GM19099 (cell line): ENCODE data around the gene THYN1.

Experiments
- POLR2A ChIP-seq: IDR thresholded peaks from 3 replicates; pipeline ENCODE4 v1.6.1; 2011; ENCODE audit warnings: low read depth; ENCODE audit not compliant: insufficient read length; ENCODE audit errors: extremely low read depth

The THYN1 gene

DNA sequence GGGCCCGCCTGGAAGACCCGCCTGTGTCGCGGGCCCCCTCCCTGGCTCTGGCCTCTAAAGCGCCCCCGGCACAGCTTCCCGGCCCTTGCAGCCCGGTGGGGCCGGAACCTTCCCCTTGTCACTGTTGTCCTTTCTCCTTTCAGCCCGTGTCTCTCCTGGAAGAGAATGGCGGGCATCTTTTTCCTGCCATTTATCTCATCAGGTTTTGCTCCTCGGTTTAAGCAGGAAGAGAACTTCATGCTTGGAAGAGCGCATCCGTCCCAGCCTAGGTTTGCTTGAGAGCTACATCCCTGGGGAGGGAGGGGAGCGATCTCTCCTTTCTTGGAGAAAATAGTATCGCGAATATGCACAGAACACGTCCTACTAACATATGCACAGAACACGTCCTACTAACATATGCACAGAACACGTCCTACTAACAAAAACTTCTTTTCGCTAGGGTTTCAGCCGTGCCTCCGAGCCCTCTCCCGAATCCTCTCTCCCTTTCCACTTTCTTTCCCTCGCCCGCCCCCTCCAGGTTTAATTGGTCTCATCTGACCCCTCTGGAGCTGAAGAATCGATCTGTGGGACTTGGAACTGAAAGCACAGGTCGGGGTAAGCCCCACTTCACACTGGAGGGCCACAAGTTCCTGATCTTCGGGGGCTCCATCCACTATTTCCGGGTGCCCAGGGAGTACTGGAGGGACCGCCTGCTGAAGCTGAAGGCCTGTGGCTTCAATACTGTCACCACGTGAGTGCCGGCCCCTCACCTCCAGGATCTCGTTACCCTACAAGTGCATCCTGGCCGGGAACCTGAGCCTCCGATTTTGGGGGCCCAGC, 24.2 kb upstream of the THYN1 start:
- no peak for TF ChIP-seq POLR2A

GRCh38 chr11:134276396-134277182, 23.4 kb upstream of the THYN1 start:
- no peak for TF ChIP-seq POLR2A

DNA sequence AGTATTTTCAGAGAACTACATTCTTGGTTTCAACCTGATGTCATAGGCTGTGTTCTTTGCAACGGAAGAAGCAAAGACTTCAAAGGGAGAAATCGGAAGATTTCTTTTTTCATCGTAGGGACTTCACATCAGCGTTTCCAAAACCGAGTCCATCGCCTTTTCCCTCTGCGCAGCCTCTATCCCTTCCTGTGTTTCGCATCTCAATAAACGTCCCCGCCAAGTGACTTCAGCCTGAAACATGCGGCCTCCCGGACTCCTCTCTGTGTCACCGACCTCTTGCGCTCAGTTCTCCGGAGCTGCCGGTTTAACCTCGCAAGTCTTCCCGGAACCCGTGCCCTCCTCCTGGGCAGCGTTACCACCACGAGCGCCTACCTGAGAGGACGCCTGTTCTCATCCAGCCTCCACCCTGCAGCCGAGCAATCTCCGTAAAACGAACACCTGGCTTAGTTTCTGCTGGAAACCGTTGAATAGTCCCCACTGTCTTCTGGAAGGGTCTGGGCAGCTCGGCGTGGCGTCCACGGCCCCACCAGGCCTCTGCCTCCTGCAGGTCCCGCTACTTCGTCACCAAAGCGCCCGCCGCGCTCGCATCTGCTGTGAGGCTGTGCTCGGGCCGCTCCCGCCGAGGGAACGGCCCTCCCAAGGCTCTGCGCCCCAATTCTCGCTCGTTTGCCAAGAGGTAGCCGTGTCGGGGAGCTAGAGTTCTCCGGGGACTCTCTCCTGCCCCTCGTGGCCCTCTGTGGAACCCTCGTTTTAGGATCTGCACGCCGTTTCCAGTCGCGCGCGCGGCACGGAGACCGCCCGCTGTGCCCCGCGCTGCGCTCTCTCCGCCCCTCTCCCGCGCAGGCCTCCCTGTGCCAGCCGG, 22.6 kb upstream of the THYN1 start, which contains the start of gene GLB1L3:
GLB1L3 (plus strand) TSS at position 846 of the 862 bp plus-strand sequence. CDS start 362 bp downstream, outside the sequence.
- no peak for TF ChIP-seq POLR2A

DNA sequence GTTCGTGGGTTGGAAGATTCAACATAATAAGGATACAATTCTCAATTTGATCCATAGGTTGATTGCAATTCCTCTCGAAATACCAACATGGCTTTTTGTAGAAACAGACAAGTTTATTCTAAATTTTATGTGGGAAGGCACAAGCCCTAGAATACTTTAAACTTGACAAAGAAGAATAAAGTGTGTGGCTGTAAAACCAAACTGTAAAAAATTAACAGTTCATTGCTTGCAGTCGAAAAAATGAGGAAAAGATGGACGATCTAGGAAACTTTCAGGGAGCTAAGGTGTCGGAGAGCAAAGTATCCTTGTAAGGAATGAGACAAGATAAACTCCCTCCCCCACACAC, 22.0 kb upstream of the THYN1 start:
- no peak for TF ChIP-seq POLR2A

GRCh38 chr11:134273317-134273712, 20.2 kb upstream of the THYN1 start:
- TF ChIP-seq POLR2A, result no peak

GRCh38 chr11:134272381-134273316, 19.5 kb upstream of the THYN1 start:
- TF ChIP-seq POLR2A, result no peak

- TF ChIP-seq POLR2A, result no peak
Observed at GRCh38 chr11:134271978-134272377, 18.8 kb upstream of the THYN1 start.

GRCh38 chr11:134270250-134270714, 17.1 kb upstream of the THYN1 start:
- TF ChIP-seq POLR2A, result no peak

GRCh38 chr11:134267966-134268365, 14.8 kb upstream of the THYN1 start:
- no peak for TF ChIP-seq POLR2A

DNA sequence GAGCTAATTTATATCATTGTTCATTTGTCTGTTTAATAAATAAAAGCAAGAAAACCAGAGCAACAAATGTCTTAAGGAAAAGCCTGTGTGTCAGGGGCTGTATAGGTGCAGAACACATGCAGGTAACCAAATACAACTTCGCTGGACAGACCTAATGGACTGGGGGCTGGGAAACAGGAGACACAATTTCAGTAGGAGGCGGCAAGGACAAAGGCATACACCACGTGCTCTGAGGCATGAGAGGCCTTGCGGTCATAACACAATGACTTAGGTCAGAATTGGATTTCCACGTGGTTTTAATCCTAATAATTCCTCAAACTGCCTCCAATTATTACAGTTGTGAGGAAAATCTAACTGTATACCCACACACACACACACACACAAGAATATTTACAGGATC, 14.3 kb upstream of the THYN1 start:
- no peak for TF ChIP-seq POLR2A

DNA sequence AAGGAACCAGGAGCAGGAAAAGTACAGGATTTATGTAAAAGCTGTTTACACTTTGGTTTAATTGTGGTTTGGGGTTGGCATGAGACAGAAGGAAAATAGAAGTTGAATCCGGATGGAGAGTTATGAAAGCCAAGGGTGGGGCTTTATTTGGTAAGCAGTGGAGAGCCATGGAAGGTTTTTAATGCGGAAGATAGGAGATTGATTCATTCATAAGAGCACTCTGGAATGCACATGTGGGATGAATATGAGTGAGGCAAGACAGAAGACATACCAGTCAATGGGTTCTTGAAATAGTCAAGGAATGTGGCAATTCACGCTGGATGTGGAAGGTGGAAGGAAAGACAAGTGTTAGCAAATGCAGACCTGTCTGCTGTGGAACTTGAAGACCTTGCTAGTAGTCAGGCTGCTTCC, 13.7 kb upstream of the THYN1 start:
- TF ChIP-seq POLR2A, result no peak

DNA sequence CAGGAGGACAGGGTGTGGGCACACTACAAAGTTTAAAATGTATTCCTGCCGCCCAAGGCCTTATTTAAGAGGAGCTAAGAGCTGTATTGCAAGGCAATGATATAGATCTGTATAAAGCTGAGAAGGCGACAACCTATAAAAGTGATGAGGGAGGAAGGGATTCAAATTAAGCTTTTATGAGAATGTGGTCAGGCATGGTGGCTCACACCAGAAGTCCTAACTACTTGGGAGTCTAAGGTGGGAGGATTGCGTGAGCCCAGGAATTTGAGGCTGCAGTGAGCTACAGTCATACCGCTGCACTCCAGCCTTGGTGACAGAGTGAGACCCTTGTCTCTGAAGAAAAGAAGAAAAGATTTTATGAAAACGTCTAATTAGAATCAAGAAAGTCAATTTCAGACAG, 13.3 kb upstream of the THYN1 start:
- TF ChIP-seq POLR2A, result no peak

GRCh38 chr11:134264966-134265764, 12.0 kb upstream of the THYN1 start:
- no peak for TF ChIP-seq POLR2A
